AG04449 (cell line): ENCODE results near the gene ASB4.

Source experiments
- CTCF ChIA-PET: fragments of 350-600 bp; formaldehyde crosslinking; extraction: SDS; loops from one replicate; lab custom pipeline; 2021; ENCODE audit warnings: antibody characterized with exemption; lab: Yijun Ruan, JAX
- POLR2A ChIA-PET: fragments of 400-600, 350-600 bp; formaldehyde crosslinking; extraction: SDS; loops from one replicate; lab custom pipeline; 2020; ENCODE audit warnings: antibody characterized with exemption, inconsistent platforms; lab: Yijun Ruan, JAX
- DNase-seq: peaks from one replicate; pipeline ENCODE4 v3.0.0-alpha.2; 2010; ENCODE audit warnings: low read depth, low spot score
- H3K4me3 ChIP-seq: 2 replicates; pipeline ENCODE4 v1.5.1; 2011; ENCODE audit warnings: low read depth, mild to moderate bottlenecking, control low read depth, low read length
- CTCF ChIP-seq: IDR thresholded peaks from one replicate; pipeline ENCODE4 v1.5.1; 2011; ENCODE audit warnings: mild to moderate bottlenecking, moderate library complexity, low read length, control low read depth, inconsistent platforms; ENCODE audit not compliant: insufficient read depth; ENCODE audit errors: missing control alignments

Gene ASB4

GRCh38 chr7:95482424-95482823 is 3.3 kb upstream of the ASB4 start:
- no peak overlapping the region for H3K4me3 ChIP-seq
- ChIA-PET POLR2A (no interaction called here), CTCF (interaction anchor here (1.2 to 1.6 kb wide), 4 partner anchors 13 to 206 kb away, joined by 3 to 5 read pairs (median 4); no protein-coding TSS in a partner anchor)
- no peak for DNase-seq
- TF ChIP-seq CTCF, result no peak

GRCh38 chr7:95490231-95490762 is 4.6 kb downstream of the ASB4 start:
- no peak overlapping the region for H3K4me3 ChIP-seq
- ChIA-PET POLR2A (no interaction called here), CTCF (interaction anchor here (0.9 to 5.1 kb wide), 4 partner anchors 9 to 54 kb away, joined by 3 to 46 read pairs (median 4); no protein-coding TSS in a partner anchor)
- no peak for TF ChIP-seq CTCF
- DNase-seq, result no peak

- H3K4me3 ChIP-seq, result no peak overlapping the region
- ChIA-PET CTCF (interaction anchor here (1.0 to 5.1 kb wide), 2 partner anchors 14 to 199 kb away, joined by 3 to 46 read pairs; no protein-coding TSS in a partner anchor), POLR2A (no interaction called here)
- DNase-seq, result no peak
- no peak for TF ChIP-seq CTCF
Measured at GRCh38 chr7:95491201-95491600, 5.5 kb downstream of the ASB4 start.

- TF ChIP-seq CTCF, result no peak
- H3K4me3 ChIP-seq, result no peak overlapping the region
- CTCF ChIA-PET, result interaction anchor here (1.0 to 5.3 kb wide), 3 partner anchors 15 to 198 kb away, joined by 3 to 46 read pairs (median 17); no protein-coding TSS in a partner anchor
Measured at GRCh38 chr7:95491634-95492314, 6.0 kb downstream of the ASB4 start.

GRCh38 chr7:95493247-95493646 is 7.5 kb downstream of the ASB4 start:
- ChIA-PET CTCF (interaction anchor here (1.3 to 5.3 kb wide), 3 partner anchors 9 to 19 kb away, joined by 3 to 46 read pairs (median 17); no protein-coding TSS in a partner anchor), POLR2A (no interaction called here)
- DNase-seq, result peak; percentile 28
- TF ChIP-seq CTCF, result no peak
- H3K4me3 ChIP-seq, result no peak overlapping the region

More at GRCh38 chr7:95491634-95492314, 6.0 kb downstream of the ASB4 start:
- no peak for DNase-seq
- POLR2A ChIA-PET, result no interaction called here

GRCh38 chr7:95493844-95494243 is 8.1 kb downstream of the ASB4 start:
- CTCF ChIA-PET, result interaction anchor here (1.0 to 5.3 kb wide), 3 partner anchors 9 to 18 kb away, joined by 3 to 17 read pairs (median 3); no protein-coding TSS in a partner anchor
- no peak for TF ChIP-seq CTCF
- POLR2A ChIA-PET, result no interaction called here

More at GRCh38 chr7:95493844-95494243, 8.1 kb downstream of the ASB4 start:
- H3K4me3 ChIP-seq, result no peak overlapping the region
- DNase-seq, result no peak
